DOHH2 (cell line): ENCODE measurements around the gene MACC1.

Experiments
- EZH2phosphoT487 ChIP-seq: fragments of 200-600 bp; sonication (generic); IDR thresholded peaks from 2 replicates; pipeline ENCODE4 v1.6.1; 2017; ENCODE audit warnings: borderline replicate concordance, mild to moderate bottlenecking, antibody characterized with exemption, low read length, moderate library complexity, mixed read lengths
- TF ChIP-seq, protein P1 (sequence below): fragments of 200-600 bp; sonication (generic); IDR thresholded peaks from one replicate; pipeline ENCODE4 v1.5.1; 2014; ENCODE audit warnings: antibody characterized with exemption, mild to moderate bottlenecking, low read depth, low read length; ENCODE audit not compliant: poor library complexity, severe bottlenecking

DNA sequence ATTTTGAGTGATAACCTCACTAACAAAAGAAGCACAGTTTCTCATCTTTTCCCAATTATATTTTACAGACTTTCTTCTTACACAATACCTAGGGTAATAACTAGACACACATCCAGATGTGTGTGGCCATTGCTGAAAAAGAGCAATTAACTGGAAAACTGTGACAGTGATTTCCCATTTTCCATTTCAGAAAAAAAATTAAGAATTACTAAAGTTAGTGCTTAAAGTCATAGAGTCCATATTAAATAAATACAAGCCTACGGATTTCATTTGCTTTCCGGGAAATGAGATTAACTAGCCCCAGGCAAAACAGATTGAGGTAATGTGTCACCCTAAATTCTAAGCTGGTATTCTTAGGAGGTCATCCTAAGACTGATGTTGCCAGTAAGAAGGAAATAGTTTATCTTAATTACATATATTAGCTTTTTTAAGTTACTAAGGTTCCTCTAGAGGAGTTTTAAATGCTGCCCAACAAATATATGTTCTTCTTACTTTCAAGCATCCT lies 10.2 kb upstream of the MACC1 start:
- TF ChIP-seq, protein P1, sequence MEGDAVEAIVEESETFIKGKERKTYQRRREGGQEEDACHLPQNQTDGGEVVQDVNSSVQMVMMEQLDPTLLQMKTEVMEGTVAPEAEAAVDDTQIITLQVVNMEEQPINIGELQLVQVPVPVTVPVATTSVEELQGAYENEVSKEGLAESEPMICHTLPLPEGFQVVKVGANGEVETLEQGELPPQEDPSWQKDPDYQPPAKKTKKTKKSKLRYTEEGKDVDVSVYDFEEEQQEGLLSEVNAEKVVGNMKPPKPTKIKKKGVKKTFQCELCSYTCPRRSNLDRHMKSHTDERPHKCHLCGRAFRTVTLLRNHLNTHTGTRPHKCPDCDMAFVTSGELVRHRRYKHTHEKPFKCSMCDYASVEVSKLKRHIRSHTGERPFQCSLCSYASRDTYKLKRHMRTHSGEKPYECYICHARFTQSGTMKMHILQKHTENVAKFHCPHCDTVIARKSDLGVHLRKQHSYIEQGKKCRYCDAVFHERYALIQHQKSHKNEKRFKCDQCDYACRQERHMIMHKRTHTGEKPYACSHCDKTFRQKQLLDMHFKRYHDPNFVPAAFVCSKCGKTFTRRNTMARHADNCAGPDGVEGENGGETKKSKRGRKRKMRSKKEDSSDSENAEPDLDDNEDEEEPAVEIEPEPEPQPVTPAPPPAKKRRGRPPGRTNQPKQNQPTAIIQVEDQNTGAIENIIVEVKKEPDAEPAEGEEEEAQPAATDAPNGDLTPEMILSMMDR: no peak
- no peak for TF ChIP-seq EZH2phosphoT487
